HEK293T (cell line): ENCODE data around the gene LRRK1.

Experiments
- BHLHE40 ChIP-seq: fragments of 450-650 bp; IDR thresholded peaks from 2 replicates; pipeline ENCODE4 v1.6.1; 2016; ENCODE audit warnings: mild to moderate bottlenecking, moderate library complexity, borderline replicate concordance
- FOXM1 ChIP-seq: fragments of 450-650 bp; IDR thresholded peaks from 2 replicates; pipeline ENCODE4 v1.6.1; 2017; ENCODE audit warnings: mild to moderate bottlenecking, borderline replicate concordance
- L3MBTL2 ChIP-seq: fragments of 450-650 bp; conservative IDR thresholded peaks from 2 replicates; pipeline ENCODE4 v1.6.1; 2016; ENCODE audit warnings: mild to moderate bottlenecking
- PKNOX1 ChIP-seq: fragments of 450-650 bp; IDR thresholded peaks from 2 replicates; pipeline ENCODE4 v1.6.1; 2016
- SUZ12 ChIP-seq: fragments of 450-650 bp; IDR thresholded peaks from 2 replicates; pipeline ENCODE4 v1.6.1; 2016; ENCODE audit warnings: mild to moderate bottlenecking
- TARDBP ChIP-seq: fragments of 450-650 bp; IDR thresholded peaks from 2 replicates; pipeline ENCODE4 v1.6.1; 2016

GRCh38 chr15:100889385-100890050, 29.6 kb upstream of the LRRK1 start:
- no peak for TF ChIP-seq FOXM1
- TF ChIP-seq TARDBP = no peak
- TF ChIP-seq PKNOX1 = no peak
- TF ChIP-seq L3MBTL2 = no peak
- no peak for TF ChIP-seq BHLHE40
- no peak for TF ChIP-seq SUZ12
